Endothelial cell of umbilical vein (primary cell): Measurements from ENCODE around the gene BCOR. TPM values are rescaled to one million over a fixed set of nuclear protein-coding genes. Genes with fewer than 3 reads are reported as not detected.

Experiments used
- BruUV-seq: library from RNA; stranded (reverse); fragments of 400-500 nt; replicated peaks from 2 replicates; lab custom pipeline; 2021; lab: Mats Ljungman, UMichigan
- CTCF ChIA-PET: fragments of 300-600, 350-600 bp; sonication (Branson Sonifier 250); formaldehyde crosslinking; loops from one replicate; lab custom pipeline; 2021; ENCODE audit warnings: antibody characterized with exemption, inconsistent platforms; lab: Charles Lee
- POLR2A ChIA-PET: fragments of 300-600, 350-600 bp; sonication (Branson Sonifier 250); formaldehyde crosslinking; loops from one replicate; lab custom pipeline; 2021; ENCODE audit warnings: antibody characterized with exemption, inconsistent platforms; lab: Charles Lee
- DNase-seq: peaks from one replicate; pipeline ENCODE4 v3.0.0-alpha.2; 2011; ENCODE audit warnings: low read depth, low spot score
- FAIRE-seq: peaks from 2 replicates; lab custom pipeline; 2011; peaks lifted over from hg19 to GRCh38; lab: Jason Lieb, UNC
- H2AFZ ChIP-seq: 2 replicates; pipeline ENCODE4 v1.6.0; 2012; ENCODE audit warnings: low read depth, low read length, control low read depth, inconsistent platforms
- H3K27ac ChIP-seq: 2 replicates; pipeline ENCODE4 v1.5.1; 2011; ENCODE audit warnings: low read depth, mild to moderate bottlenecking, control low read depth, low read length, moderate library complexity; ENCODE audit not compliant: insufficient read depth
- H3K27me3 ChIP-seq, 2 experiments: 2 replicates each; pipeline versions ENCODE4 v1.6.0 to v1.6.1; 2011; ENCODE audit warnings: low read length in 2 of 2, mixed read lengths in 1 of 2; ENCODE audit not compliant: control insufficient read depth in 2 of 2, insufficient read depth in 2 of 2
- H3K36me3 ChIP-seq, 2 experiments: 2 replicates in 1 of 2; 3 replicates in 1 of 2; pipeline ENCODE4 v1.5.1; 2011; ENCODE audit warnings: low read length in 2 of 2, mild to moderate bottlenecking in 1 of 2, moderate library complexity in 1 of 2; ENCODE audit not compliant: control insufficient read depth in 2 of 2, insufficient read depth in 2 of 2; ENCODE audit errors: extremely low read depth in 1 of 2
- H3K4me1 ChIP-seq: 3 replicates; pipeline ENCODE4 v1.5.1; 2011; ENCODE audit warnings: mild to moderate bottlenecking, low read length; ENCODE audit not compliant: control insufficient read depth, insufficient read depth; ENCODE audit errors: extremely low read depth
- H3K4me2 ChIP-seq: 2 replicates; pipeline ENCODE4 v1.6.1; 2011; ENCODE audit warnings: low read length, control low read depth, mixed read lengths; ENCODE audit not compliant: insufficient read depth
- H3K4me3 ChIP-seq, 3 experiments: fragments of 200-600 bp in 1 of 3; sonication (generic), shearing (Covaris generic) in 1 of 3; replicated peaks in 1 of 3; 2 replicates each; pipeline ENCODE4 v1.5.1; 2011 to 2016; ENCODE audit warnings: control low read depth in 3 of 3, low read length in 3 of 3, mild to moderate bottlenecking in 2 of 3, inconsistent platforms in 1 of 3, low read depth in 1 of 3, moderate library complexity in 1 of 3; ENCODE audit not compliant: insufficient read depth in 1 of 3
- H3K79me2 ChIP-seq: 2 replicates; pipeline ENCODE4 v1.6.0; 2012; ENCODE audit warnings: low read length, inconsistent platforms; ENCODE audit not compliant: control insufficient read depth, insufficient read depth
- H3K9ac ChIP-seq: replicated peaks from 2 replicates; pipeline ENCODE3; 2011; ENCODE audit warnings: low read length, control low read depth; ENCODE audit not compliant: insufficient read depth; ENCODE audit errors: extremely low read depth
- H3K9me1 ChIP-seq: replicated peaks from 3 replicates; pipeline ENCODE4 v1.6.0; 2011; ENCODE audit warnings: mild to moderate bottlenecking, low read length; ENCODE audit not compliant: control insufficient read depth, insufficient read depth; ENCODE audit errors: extremely low read depth
- H3K9me3 ChIP-seq: replicated peaks from 2 replicates; pipeline ENCODE4 v1.5.1; 2012; ENCODE audit warnings: low read length, inconsistent platforms; ENCODE audit not compliant: control insufficient read depth, insufficient read depth
- H4K20me1 ChIP-seq: replicated peaks from 2 replicates; pipeline ENCODE3; 2011; ENCODE audit warnings: mild to moderate bottlenecking, low read length; ENCODE audit not compliant: control insufficient read depth, insufficient read depth; ENCODE audit errors: extremely low read depth
- CTCF ChIP-seq, 2 donors: IDR thresholded peaks; 1 replicate in 1 of 2; 2 replicates in 1 of 2; pipeline ENCODE4 v1.5.1; 2011; ENCODE audit warnings: low read length in 2 of 2, mild to moderate bottlenecking in 2 of 2, moderate library complexity in 2 of 2, control low read depth in 1 of 2, inconsistent platforms in 1 of 2, low read depth in 1 of 2; ENCODE audit not compliant: insufficient read depth in 1 of 2; ENCODE audit errors: extremely low read depth in 1 of 2
- EZH2 ChIP-seq: IDR thresholded peaks from 2 replicates; pipeline ENCODE4 v1.6.1; 2012; ENCODE audit warnings: borderline replicate concordance, low read depth, mild to moderate bottlenecking, moderate library complexity, low read length, inconsistent platforms; ENCODE audit not compliant: severe bottlenecking
- FOS ChIP-seq: IDR thresholded peaks from 2 replicates; pipeline ENCODE4 v1.6.1; 2011; ENCODE audit warnings: mild to moderate bottlenecking, low read length, moderate library complexity, borderline replicate concordance; ENCODE audit not compliant: insufficient read depth
- GATA2 ChIP-seq: IDR thresholded peaks from 2 replicates; pipeline ENCODE4 v1.7.0; 2011; ENCODE audit warnings: low read depth, mild to moderate bottlenecking, moderate library complexity, mixed read lengths, low read length; ENCODE audit not compliant: insufficient read length, insufficient read depth
- JUN ChIP-seq: IDR thresholded peaks from 2 replicates; pipeline ENCODE4 v1.6.1; 2011; ENCODE audit warnings: borderline replicate concordance, low read depth; ENCODE audit not compliant: insufficient read length, insufficient read depth
- MYC ChIP-seq: IDR thresholded peaks from one replicate; pipeline ENCODE4 v1.6.1; 2011; ENCODE audit warnings: mild to moderate bottlenecking, low read depth, low read length
- POLR2A ChIP-seq: IDR thresholded peaks from 2 replicates; pipeline ENCODE4 v1.6.1; 2012; ENCODE audit warnings: low read depth, mild to moderate bottlenecking, control low read depth, low read length
- POLR2AphosphoS5 ChIP-seq: IDR thresholded peaks from 2 replicates; pipeline ENCODE4 v1.6.1; 2012; ENCODE audit warnings: low read depth, mild to moderate bottlenecking, control low read depth, low read length, moderate library complexity; ENCODE audit not compliant: insufficient read depth
- dilution Hi-C: fragments of 300-500 bp; cut with MboI; formaldehyde crosslinking; loops from one replicate; pipeline ENCODE4 v1.15.0; 2019; ENCODE audit warnings: low sequenced_read_pairs; ENCODE audit not compliant: extremely low pct_ligation_motif_present
- intact Hi-C: fragments of 100-400 bp; cut with micrococcal nuclease; formaldehyde crosslinking; loops from one replicate; pipeline ENCODE4 v1.10.0; 2022
- polyA plus RNA-seq, 4 experiments: library from polyadenylated mRNA; depleted of rRNA in 3 of 4; stranded (reverse) in 3 of 4; unstranded in 1 of 4; fragments of >200 nt; gene quantifications; 2 replicates each; pipeline versions ENCODE4 v1.2.1 to v1.2.3, GENCODE V29; 2011 to 2012; ENCODE audit warnings: missing spikeins in 1 of 4
- total RNA-seq: library from RNA; stranded (reverse); gene quantifications from 2 replicates; pipeline ENCODE4 v1.2.3, GENCODE V29; 2021
- TF ChIP-seq, protein P1 (sequence below): IDR thresholded peaks from 2 replicates; pipeline ENCODE4 v1.6.1; 2011; ENCODE audit not compliant: insufficient read depth, insufficient read length

BCOR gene
- total and polyA plus RNA-seq, 2 donors (not counting 3 experiments of a cell fraction or from before 2014, with no cell fraction given), result 10.1 to 24.2 TPM

- Histone ChIP-seq H3K9me3 (no peaks in the 10 kb centered on the region), H3K27me3 (no peaks in the 10 kb centered on the region), H3K79me2 (peaks cover 55% of the 10 kb centered on the region), H3K36me3 (no peaks in the 10 kb centered on the region), H3K27ac (no peak overlapping the region), H3K9ac (no peak overlapping the region), H3K4me2 (no peak overlapping the region), H2AFZ (no peak overlapping the region), H4K20me1 (no peaks in the 10 kb centered on the region), H3K4me3 (no peak overlapping the region), H3K4me1 (peaks cover 9% of the 10 kb centered on the region), H3K9me1 (no peaks in the 10 kb centered on the region)
- POLR2A ChIA-PET, result interaction anchor here (0.6 kb wide), 1 partner anchor 11 kb away, joined by 4 read pairs; no protein-coding TSS in a partner anchor
- no TSS peak for BruUV-seq
- TF ChIP-seq POLR2A, result no peak
- no peak for TF ChIP-seq CTCF (IDR thresholded peaks at IDR 0.05; ENCODE audit: extremely low read depth in 1 of 2, insufficient read depth in 1 of 2, low read depth in 1 of 2, low read length in 2 of 2)
- TF ChIP-seq EZH2, result no peak
- no peak for TF ChIP-seq FOS
- TF ChIP-seq POLR2AphosphoS5, result no peak
- TF ChIP-seq, protein P1, sequence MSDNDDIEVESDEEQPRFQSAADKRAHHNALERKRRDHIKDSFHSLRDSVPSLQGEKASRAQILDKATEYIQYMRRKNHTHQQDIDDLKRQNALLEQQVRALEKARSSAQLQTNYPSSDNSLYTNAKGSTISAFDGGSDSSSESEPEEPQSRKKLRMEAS, result no peak
- TF ChIP-seq MYC, result no peak
- no peak for TF ChIP-seq JUN
- TF ChIP-seq GATA2, result no peak
- dilution Hi-C loops (no loop called here), intact Hi-C loops (no loop called here)
- FAIRE-seq (no peak), DNase-seq (no peak)
- CTCF ChIA-PET, result interaction anchor here (1.1 kb wide), 1 partner anchor 354 kb away, joined by 3 read pairs; no protein-coding TSS in a partner anchor
Observed at GRCh38 chrX:40084471-40085101, 13.2 kb downstream of the BCOR start.
